HG03354 (cell line): ENCODE data around the gene DPYSL5.

Experiments used
- ATAC-seq: cut with Tn5 transposase; IDR thresholded peaks from one replicate; pipeline ENCODE4 v1.9.1; 2021; ENCODE audit warnings: mild to moderate bottlenecking; ENCODE audit not compliant: unreplicated experiment, poor library complexity, severe bottlenecking

The DPYSL5 gene

GRCh38 chr2:26897807-26898479 lies 50.0 kb downstream of the DPYSL5 start:
- no peak for ATAC-seq

GRCh38 chr2:26898480-26899078 lies 50.6 kb downstream of the DPYSL5 start:
- no peak for ATAC-seq

GRCh38 chr2:26899500-26900164 lies 51.7 kb downstream of the DPYSL5 start:
- ATAC-seq: no peak

GRCh38 chr2:26900831-26901321 lies 52.9 kb downstream of the DPYSL5 start:
- no peak for ATAC-seq

- no peak for ATAC-seq
These were observed 53.6 kb downstream of the DPYSL5 start for GRCh38 chr2:26901326-26902183.

GRCh38 chr2:26903676-26904075 lies 55.7 kb downstream of the DPYSL5 start:
- ATAC-seq: no peak

GRCh38 chr2:26904839-26905238 lies 56.9 kb downstream of the DPYSL5 start:
- ATAC-seq: peak; percentile 68

GRCh38 chr2:26905341-26906198 lies 57.6 kb downstream of the DPYSL5 start:
- no peak for ATAC-seq

GRCh38 chr2:26907416-26907815 lies 59.5 kb downstream of the DPYSL5 start:
- ATAC-seq: no peak

GRCh38 chr2:26910176-26910575 lies 62.2 kb downstream of the DPYSL5 start:
- ATAC-seq: no peak

GRCh38 chr2:26911911-26912861 lies 64.3 kb downstream of the DPYSL5 start:
- no peak for ATAC-seq

- no peak for ATAC-seq
These were observed 65.7 kb downstream of the DPYSL5 start for GRCh38 chr2:26913606-26913998.

GRCh38 chr2:26913999-26914658 lies 66.2 kb downstream of the DPYSL5 start:
- no peak for ATAC-seq

GRCh38 chr2:26914659-26915310 lies 66.9 kb downstream of the DPYSL5 start:
- ATAC-seq: no peak

GRCh38 chr2:26915316-26915715 lies 67.4 kb downstream of the DPYSL5 start:
- ATAC-seq: no peak

- ATAC-seq: no peak
These were observed 68.3 kb downstream of the DPYSL5 start for GRCh38 chr2:26916128-26916692.
